Tibial nerve (tissue), 4 donors: ENCODE results near the gene HSD17B12.

ENCODE experiments used
- EP300 ChIP-seq, 2 donors: sonication (generic); formaldehyde crosslinking; IDR thresholded peaks; one replicate each; pipeline ENCODE4 v1.6.1; 2017; ENCODE audit warnings: antibody characterized with exemption in 2 of 2, mild to moderate bottlenecking in 1 of 2
- TF ChIP-seq, protein P1 (sequence below), 5 experiments: fragments of 200-600 bp in 3 of 5; fragments of 450-650 bp in 2 of 5; sonication (generic) in 3 of 5; IDR thresholded peaks; one replicate each; pipeline ENCODE4 v1.5.1; 2016 to 2019; ENCODE audit warnings: antibody characterized with exemption in 5 of 5, mild to moderate bottlenecking in 3 of 5, moderate library complexity in 2 of 5

DNA sequence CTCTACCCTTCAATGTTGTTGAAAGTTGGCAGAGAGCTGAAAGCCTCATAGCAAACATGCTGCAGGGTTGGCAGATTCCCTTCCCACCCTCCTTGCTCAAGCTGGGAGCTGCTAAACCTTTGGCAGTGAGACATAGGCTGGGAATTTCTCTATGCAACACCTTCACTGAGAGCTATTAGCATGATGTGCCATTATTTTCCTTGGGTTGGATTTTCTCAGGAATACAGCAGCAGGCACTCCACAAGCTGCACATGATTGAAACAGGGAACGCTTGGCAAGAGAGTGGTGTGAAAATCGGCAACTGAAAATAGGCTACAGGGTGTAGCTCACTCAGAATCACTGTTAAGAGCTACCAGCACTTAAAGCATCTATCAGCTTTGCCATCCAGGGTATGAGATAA, 190.5 kb downstream of the HSD17B12 start:
- TF ChIP-seq, protein P1, sequence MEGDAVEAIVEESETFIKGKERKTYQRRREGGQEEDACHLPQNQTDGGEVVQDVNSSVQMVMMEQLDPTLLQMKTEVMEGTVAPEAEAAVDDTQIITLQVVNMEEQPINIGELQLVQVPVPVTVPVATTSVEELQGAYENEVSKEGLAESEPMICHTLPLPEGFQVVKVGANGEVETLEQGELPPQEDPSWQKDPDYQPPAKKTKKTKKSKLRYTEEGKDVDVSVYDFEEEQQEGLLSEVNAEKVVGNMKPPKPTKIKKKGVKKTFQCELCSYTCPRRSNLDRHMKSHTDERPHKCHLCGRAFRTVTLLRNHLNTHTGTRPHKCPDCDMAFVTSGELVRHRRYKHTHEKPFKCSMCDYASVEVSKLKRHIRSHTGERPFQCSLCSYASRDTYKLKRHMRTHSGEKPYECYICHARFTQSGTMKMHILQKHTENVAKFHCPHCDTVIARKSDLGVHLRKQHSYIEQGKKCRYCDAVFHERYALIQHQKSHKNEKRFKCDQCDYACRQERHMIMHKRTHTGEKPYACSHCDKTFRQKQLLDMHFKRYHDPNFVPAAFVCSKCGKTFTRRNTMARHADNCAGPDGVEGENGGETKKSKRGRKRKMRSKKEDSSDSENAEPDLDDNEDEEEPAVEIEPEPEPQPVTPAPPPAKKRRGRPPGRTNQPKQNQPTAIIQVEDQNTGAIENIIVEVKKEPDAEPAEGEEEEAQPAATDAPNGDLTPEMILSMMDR (IDR thresholded peaks at IDR 0.05): no peak
- no peak for TF ChIP-seq EP300 (IDR thresholded peaks at IDR 0.05)
